C4-2B (cell line): ENCODE data around the gene ANKS1B.
"Not testable (repeated sequence)": the region's sequence is repeated elsewhere in the genome, so short reads cannot be mapped to it uniquely, and the experiment has no call there.

ENCODE experiments used
- ZFX ChIP-seq: fragments of 450-650 bp; IDR thresholded peaks from 2 replicates; pipeline ENCODE4 v1.6.1; 2017
- TF ChIP-seq, protein P1 (sequence below): fragments of 450-650 bp; conservative IDR thresholded peaks from 2 replicates; pipeline ENCODE4 v1.5.1; 2017; ENCODE audit warnings: mild to moderate bottlenecking

DNA sequence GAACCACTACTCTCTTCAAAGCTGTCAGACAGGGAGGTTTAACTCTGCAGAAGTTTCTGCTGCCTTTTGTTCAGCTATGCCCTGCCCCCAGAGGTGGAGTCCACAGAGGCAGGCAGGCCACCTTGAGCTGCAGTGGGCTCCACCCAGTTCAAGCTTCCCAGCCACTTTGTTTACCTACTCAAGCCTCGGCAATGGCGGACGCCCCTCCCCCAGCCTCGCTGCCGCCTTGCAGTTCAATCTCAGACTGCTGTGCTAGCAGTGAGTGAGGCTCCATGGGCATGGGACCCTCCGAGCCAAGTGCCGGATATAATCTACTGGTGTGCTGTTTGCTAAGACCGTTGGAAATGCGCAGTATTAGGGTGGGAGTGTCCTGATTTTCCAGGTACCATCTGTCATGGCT is 663.5 kb downstream of the ANKS1B start:
- TF ChIP-seq, protein P1, sequence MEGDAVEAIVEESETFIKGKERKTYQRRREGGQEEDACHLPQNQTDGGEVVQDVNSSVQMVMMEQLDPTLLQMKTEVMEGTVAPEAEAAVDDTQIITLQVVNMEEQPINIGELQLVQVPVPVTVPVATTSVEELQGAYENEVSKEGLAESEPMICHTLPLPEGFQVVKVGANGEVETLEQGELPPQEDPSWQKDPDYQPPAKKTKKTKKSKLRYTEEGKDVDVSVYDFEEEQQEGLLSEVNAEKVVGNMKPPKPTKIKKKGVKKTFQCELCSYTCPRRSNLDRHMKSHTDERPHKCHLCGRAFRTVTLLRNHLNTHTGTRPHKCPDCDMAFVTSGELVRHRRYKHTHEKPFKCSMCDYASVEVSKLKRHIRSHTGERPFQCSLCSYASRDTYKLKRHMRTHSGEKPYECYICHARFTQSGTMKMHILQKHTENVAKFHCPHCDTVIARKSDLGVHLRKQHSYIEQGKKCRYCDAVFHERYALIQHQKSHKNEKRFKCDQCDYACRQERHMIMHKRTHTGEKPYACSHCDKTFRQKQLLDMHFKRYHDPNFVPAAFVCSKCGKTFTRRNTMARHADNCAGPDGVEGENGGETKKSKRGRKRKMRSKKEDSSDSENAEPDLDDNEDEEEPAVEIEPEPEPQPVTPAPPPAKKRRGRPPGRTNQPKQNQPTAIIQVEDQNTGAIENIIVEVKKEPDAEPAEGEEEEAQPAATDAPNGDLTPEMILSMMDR: not testable (repeated sequence)
- TF ChIP-seq ZFX: not testable (repeated sequence)
